K562 (cell line): ENCODE measurements around the gene KCNN3. TPM values are rescaled to one million over a fixed set of nuclear protein-coding genes. Genes with fewer than 3 reads are reported as not detected.

ENCODE experiments used
- BRF2 ChIP-seq: IDR thresholded peaks from 3 replicates; pipeline ENCODE4 v1.6.1; 2011; ENCODE audit warnings: borderline replicate concordance, mild to moderate bottlenecking; ENCODE audit not compliant: insufficient read length, insufficient read depth
- CAMTA2 ChIP-seq: fragments of 250-450 bp; sonication (Bioruptor Pico); conservative IDR thresholded peaks from 2 replicates; pipeline ENCODE4 v1.5.1; 2022
- CREB1 ChIP-seq, 2 experiments: sonication (generic) in 1 of 2; formaldehyde crosslinking in 1 of 2; IDR thresholded peaks; 2 replicates each; pipeline versions ENCODE4 v1.6.1 to v1.8.0; 2012 to 2022; ENCODE audit warnings: inconsistent platforms in 1 of 2, mild to moderate bottlenecking in 1 of 2, missing genetic modification reagents in 1 of 2, moderate library complexity in 1 of 2
- DACH1 ChIP-seq: fragments of 450-650 bp; IDR thresholded peaks from 2 replicates; pipeline ENCODE4 v1.6.1; 2018; ENCODE audit not compliant: partially characterized antibody
- EWSR1 ChIP-seq: fragments of 450-650 bp; IDR thresholded peaks from 2 replicates; pipeline ENCODE4 v1.6.1; 2018; ENCODE audit warnings: borderline replicate concordance, mild to moderate bottlenecking, low read depth, moderate library complexity; ENCODE audit not compliant: partially characterized antibody
- POLR2AphosphoS2 ChIP-seq: IDR thresholded peaks from 2 replicates; pipeline ENCODE4 v1.6.1; 2012; ENCODE audit warnings: low read length, improper control_type of control experiment
- RBM14 ChIP-seq: fragments of 200-400 bp; formaldehyde crosslinking; IDR thresholded peaks from 2 replicates; pipeline ENCODE4 v1.6.1; 2018; ENCODE audit warnings: low read depth, mild to moderate bottlenecking, low read length, moderate library complexity, borderline replicate concordance; ENCODE audit not compliant: insufficient read depth
- SP1 ChIP-seq: sonication (generic); formaldehyde crosslinking; IDR thresholded peaks from 2 replicates; pipeline ENCODE4 v1.8.1; 2022; ENCODE audit warnings: mild to moderate bottlenecking, missing genetic modification reagents
- ZBTB40 ChIP-seq, 2 experiments: fragments of 450-650 bp in 1 of 2; sonication (generic) in 1 of 2; formaldehyde crosslinking in 1 of 2; IDR thresholded peaks; 2 replicates each; pipeline versions ENCODE4 v1.7.1 to v1.9.0; 2016 to 2022; ENCODE audit warnings: inconsistent platforms in 1 of 2, mild to moderate bottlenecking in 1 of 2, missing genetic modification reagents in 1 of 2
- ZNF263 ChIP-seq: sonication (generic); formaldehyde crosslinking; IDR thresholded peaks from 2 replicates; pipeline ENCODE4 v1.8.0; 2022; ENCODE audit warnings: mild to moderate bottlenecking, missing genetic modification reagents, borderline replicate concordance
- polyA plus RNA-seq, 8 experiments: library from polyadenylated mRNA; depleted of rRNA in 4 of 8; stranded (reverse) in 5 of 8; unstranded in 3 of 8; fragments of >200 nt; fragmentation: Nextera tagmentation in 2 of 8; fragmentation: Illumina TruSeq in 1 of 8; extraction: Ambion mirVana in 2 of 8; extraction: Trizol in 1 of 8; gene quantifications; 2 replicates each; pipeline versions ENCODE4 v1.2.1 to v1.2.3, GENCODE V29; 2011 to 2014; ENCODE audit warnings: inconsistent platforms in 1 of 8, missing spikeins in 1 of 8
- total RNA-seq, 7 experiments: library from RNA; depleted of rRNA in 6 of 7; stranded (reverse); fragments of >200 nt in 6 of 7; fragmentation: Illumina TruSeq in 2 of 7; extraction: Trizol in 2 of 7; gene quantifications; 2 replicates each; pipeline versions ENCODE4 v1.2.1 to v1.2.3, GENCODE V29; 2011 to 2021; ENCODE audit warnings: low replicate concordance in 1 of 7

The KCNN3 gene
- total and polyA plus RNA-seq, 9 of the 15 experiments (the other 6 are each of a cell fraction or from before 2014, with no cell fraction given), result 0.02 to 0.03 TPM; not detected in 7

GRCh38 chr1:154870115-154870571, at the start of gene KCNN3 (continued):
- TF ChIP-seq ZBTB40 (IDR thresholded peaks at IDR 0.05) (no peak), ZBTB40 (CRISPR knock-in tag; IDR thresholded peaks at IDR 0.05) (no peak), ZNF263 (CRISPR knock-in tag) (peak; percentile 25; the same call in 1 of the 2 replicates), BRF2 (no peak), CAMTA2 (no peak), CREB1 (IDR thresholded peaks at IDR 0.05) (0 out of 2 replicates have a peak, but pooled peaks have one; percentile 35), CREB1 (CRISPR knock-in tag; IDR thresholded peaks at IDR 0.05) (peak; percentile 63; the same call in 1 of the 2 replicates), SP1 (CRISPR knock-in tag) (peak; percentile 33; the same call in 1 of the 2 replicates), POLR2AphosphoS2 (no peak), RBM14 (no peak), DACH1 (peak; percentile 20), EWSR1 (no peak)
